Ascending aorta (tissue), 2 donors: ENCODE data around the gene MAN1C1. TPM values are rescaled to one million over a fixed set of nuclear protein-coding genes. Genes with fewer than 3 reads are reported as not detected.

Source experiments
- DNase-seq, 2 donors: peaks; one replicate each; pipeline ENCODE4 v3.0.0-alpha.2; 2019; ENCODE audit warnings: low spot score in 2 of 2
- H3K27ac ChIP-seq, 2 donors: fragments of 200-600 bp; sonication (generic); one replicate each; pipeline ENCODE4 v1.5.1; 2016 to 2017; ENCODE audit warnings: mild to moderate bottlenecking in 1 of 2
- H3K27me3 ChIP-seq: fragments of 200-600 bp; sonication (generic); one replicate; pipeline ENCODE4 v1.5.1; 2017
- H3K36me3 ChIP-seq, 2 donors: fragments of 200-600 bp; sonication (generic); one replicate each; pipeline ENCODE4 v1.5.1; 2016
- H3K4me1 ChIP-seq, 2 donors: fragments of 200-600 bp; sonication (generic); one replicate each; pipeline ENCODE4 v1.5.1; 2016 to 2017; ENCODE audit warnings: mild to moderate bottlenecking in 1 of 2
- H3K4me3 ChIP-seq, 2 donors: fragments of 200-600 bp; sonication (generic); one replicate each; pipeline ENCODE4 v1.5.1; 2016 to 2017; ENCODE audit warnings: mild to moderate bottlenecking in 1 of 2
- H3K9me3 ChIP-seq, 2 donors: fragments of 200-600 bp; sonication (generic); one replicate each; pipeline ENCODE4 v1.5.1; 2016
- CTCF ChIP-seq, 3 experiments: fragments of 200-600 bp in 2 of 3; fragments of 450-650 bp in 1 of 3; sonication (generic) in 2 of 3; IDR thresholded peaks; one replicate each; pipeline ENCODE4 v1.5.1; 2016 to 2019; ENCODE audit warnings: antibody characterized with exemption in 3 of 3, mild to moderate bottlenecking in 1 of 3, moderate library complexity in 1 of 3
- intact Hi-C: fragments of 100-400 bp; cut with DNase I; formaldehyde crosslinking; loops from one replicate; pipeline ENCODE4 v1.15.1; 2023
- total RNA-seq: library from RNA; depleted of rRNA; stranded (reverse); fragments of >200 nt; gene quantifications from one replicate; pipeline ENCODE4 v1.1.0, GENCODE V29; 2016

Gene MAN1C1
- total RNA-seq, result 14.3 TPM

GRCh38 chr1:25616095-25616986, at the start of gene MAN1C1:
MAN1C1 (plus strand) TSS chr1:25616791; CDS start chr1:25617798, 1,007 bp downstream.
- Histone ChIP-seq H3K4me1 (peaks cover 14 to 19% of the 10 kb centered on the region in 2 donors), H3K27ac (peak within 1 kb of the TSS; percentile 83), H3K4me3 (peak within 1 kb of the TSS; percentile 93 to 99), H3K36me3 (no peaks in the 10 kb centered on the region), H3K9me3 (no peaks in the 10 kb centered on the region), H3K27me3 (no peaks in the 10 kb centered on the region)
- peak; percentile 47 to 93 for DNase-seq
- intact Hi-C loops, result loop anchor here (1.0 to 5.0 kb wide), 3 partner anchors 73 to 381 kb away; partner anchors contain the start of genes LDLRAP1 and PAFAH2
- TF ChIP-seq CTCF (IDR thresholded peaks at IDR 0.05), result peak; percentile 51 to 62 (median 53)

- DNase-seq, result no peak
- Histone ChIP-seq H3K4me3 (no peak overlapping the region), H3K27ac (peak overlapping the region; percentile 87 to 95), H3K36me3 (peaks cover 4 to 26% of the 10 kb centered on the region in 2 donors), H3K27me3 (no peaks in the 10 kb centered on the region), H3K9me3 (no peaks in the 10 kb centered on the region), H3K4me1 (peaks cover 18 to 39% of the 10 kb centered on the region in 2 donors)
- intact Hi-C loops, result loop anchor here (1.0 kb wide), 2 partner anchors 23 to 24 kb away; partner anchors contain the start of gene LDLRAP1
- no peak for TF ChIP-seq CTCF (IDR thresholded peaks at IDR 0.05)
These were observed 48.9 kb upstream of the MAN1C1 start for GRCh38 chr1:25567710-25568089.

GRCh38 chr1:25568090-25568833, 48.3 kb upstream of the MAN1C1 start:
- DNase-seq, result no peak
- intact Hi-C loops, result loop anchor here (1.0 kb wide), 1 partner anchor 22 kb away; no protein-coding TSS in a partner anchor
- no peak for TF ChIP-seq CTCF (IDR thresholded peaks at IDR 0.05)
- Histone ChIP-seq H3K9me3 (no peaks in the 10 kb centered on the region), H3K4me1 (peaks cover 18 to 43% of the 10 kb centered on the region in 2 donors), H3K27ac (peak overlapping the region; percentile 87 to 95), H3K36me3 (peaks cover 4 to 22% of the 10 kb centered on the region in 2 donors), H3K4me3 (no peak overlapping the region), H3K27me3 (no peaks in the 10 kb centered on the region)

GRCh38 chr1:25568834-25569596, 47.6 kb upstream of the MAN1C1 start:
- no peak for DNase-seq
- Histone ChIP-seq H3K36me3 (peaks cover 4 to 14% of the 10 kb centered on the region in 2 donors), H3K4me1 (peaks cover 18 to 49% of the 10 kb centered on the region in 2 donors), H3K27ac (peak overlapping the region; percentile 87 to 95), H3K27me3 (no peaks in the 10 kb centered on the region), H3K4me3 (no peak overlapping the region), H3K9me3 (no peaks in the 10 kb centered on the region)
- no peak for TF ChIP-seq CTCF (IDR thresholded peaks at IDR 0.05)
- intact Hi-C loops, result loop anchor here (1.0 kb wide), 1 partner anchor 21 kb away; no protein-coding TSS in a partner anchor
